Skeletal muscle tissue (tissue), 5 donors: Measurements from ENCODE around the gene LILRB5. TPM values are rescaled to one million over a fixed set of nuclear protein-coding genes. Genes with fewer than 3 reads are reported as not detected.

ENCODE experiments used
- H3K27ac ChIP-seq: one replicate; pipeline ENCODE4 v1.7.0; 2013; ENCODE audit warnings: mild to moderate bottlenecking, low read depth, low read length, inconsistent platforms
- H3K27me3 ChIP-seq, 3 donors: one replicate each; pipeline ENCODE4 v1.7.0; 2013; ENCODE audit warnings: low read length in 3 of 3; ENCODE audit not compliant: control insufficient read depth in 3 of 3, insufficient read depth in 3 of 3
- H3K36me3 ChIP-seq, 3 donors: one replicate each; pipeline ENCODE4 v1.7.0; 2013; ENCODE audit warnings: low read length in 3 of 3; ENCODE audit not compliant: control insufficient read depth in 3 of 3, insufficient read depth in 3 of 3
- H3K4me1 ChIP-seq, 3 donors: one replicate each; pipeline ENCODE4 v1.7.0; 2013; ENCODE audit warnings: low read length in 3 of 3, mild to moderate bottlenecking in 3 of 3; ENCODE audit not compliant: control insufficient read depth in 3 of 3, insufficient read depth in 3 of 3
- H3K4me3 ChIP-seq, 3 donors: one replicate each; pipeline ENCODE4 v1.7.0; 2013; ENCODE audit warnings: low read length in 3 of 3
- H3K9ac ChIP-seq, 3 donors: one replicate each; pipeline ENCODE4 v1.7.0; 2013; ENCODE audit warnings: low read length in 3 of 3, mild to moderate bottlenecking in 3 of 3, moderate library complexity in 2 of 3, low read depth in 1 of 3
- H3K9me3 ChIP-seq, 3 donors: one replicate each; pipeline ENCODE4 v1.7.0; 2013; ENCODE audit warnings: low read length in 3 of 3; ENCODE audit not compliant: control insufficient read depth in 3 of 3
- small RNA-seq: library from RNA; depleted of rRNA; stranded (forward); fragments of <200 nt; gene quantifications from one replicate; pipeline ENCODE3, GENCODE V24; 2014
- total RNA-seq: library from RNA; depleted of rRNA; stranded (reverse); fragments of >200 nt; gene quantifications from one replicate; pipeline ENCODE4 v1.2.3, GENCODE V29; 2014
- donor health status: Osteomylitis.

The LILRB5 gene
- total RNA-seq, 1 donor from 2014 or later: 2.6 TPM

DNA sequence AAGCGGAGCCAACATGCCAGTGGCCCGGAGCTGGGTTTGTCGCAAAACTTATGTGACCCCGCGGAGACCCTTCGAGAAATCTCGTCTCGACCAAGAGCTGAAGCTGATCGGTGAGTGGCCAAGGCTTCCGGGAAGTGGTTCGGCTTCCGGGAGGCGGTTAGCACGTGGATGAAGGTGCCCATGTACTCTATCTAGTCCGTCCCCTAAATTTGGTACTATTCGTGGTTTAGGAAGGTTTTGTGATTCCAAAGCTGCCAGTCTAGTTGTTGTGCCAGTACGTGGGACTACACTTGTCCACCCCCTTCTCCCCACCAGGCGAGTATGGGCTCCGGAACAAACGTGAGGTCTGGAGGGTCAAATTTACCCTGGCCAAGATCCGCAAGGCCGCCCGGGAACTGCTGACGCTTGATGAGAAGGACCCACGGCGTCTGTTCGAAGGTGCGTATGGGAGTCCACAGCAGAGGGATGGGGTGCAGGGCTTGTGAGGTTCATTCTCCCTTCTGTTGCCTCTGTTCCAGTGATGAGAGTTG lies 55.8 kb downstream of the LILRB5 start:
- H3K4me3 ChIP-seq: peak overlapping the region; percentile 90 to 98 (median 94)
- H3K36me3 ChIP-seq: peaks cover 29 to 41% (median 38%) of the 10 kb centered on the region in 3 donors
- H3K4me1 ChIP-seq: peaks cover 43 to 52% (median 45%) of the 10 kb centered on the region in 3 donors
- H3K27ac ChIP-seq: peak overlapping the region; percentile 95
- H3K9ac ChIP-seq: peak overlapping the region; percentile 96 to 98 (median 96)
- H3K27me3 ChIP-seq: no peaks in the 10 kb centered on the region
- H3K9me3 ChIP-seq: no peaks in the 10 kb centered on the region

Small RNAs within 50 kb of the gene (small RNA-seq; reads per million reads assigned to genes)
- gene AC245884.12: not detected
- gene MIR4752: not detected
- not detected for gene RNU6-1307P

Other genes starting within 250 kb of the LILRB5 start
- not detected for gene VSTM1, start 193.4 kb downstream of the LILRB5 start, total RNA-seq
- gene TARM1, start 175.9 kb downstream of the LILRB5 start, total RNA-seq: not detected
- gene OSCAR, start 156.5 kb downstream of the LILRB5 start, total RNA-seq: 0.52 TPM
- gene NDUFA3, start 154.4 kb downstream of the LILRB5 start, total RNA-seq: 7.8 TPM
- 12.0 TPM for gene TFPT, start 141.6 kb downstream of the LILRB5 start, total RNA-seq
- 34.4 TPM for gene PRPF31, start 141.5 kb downstream of the LILRB5 start, total RNA-seq
- 6.3 TPM for gene CNOT3, start 119.5 kb downstream of the LILRB5 start, total RNA-seq
- gene LENG1, start 97.6 kb downstream of the LILRB5 start, total RNA-seq: 7.8 TPM
- gene TMC4, start 84.1 kb downstream of the LILRB5 start, total RNA-seq: 1.0 TPM
- gene MBOAT7, start 67.7 kb downstream of the LILRB5 start, total RNA-seq: 8.9 TPM
- 29.7 TPM for gene TSEN34, start 66.0 kb downstream of the LILRB5 start, total RNA-seq
- 4,630 TPM for gene RPS9, start 56.4 kb downstream of the LILRB5 start, total RNA-seq
- 4.2 TPM for gene LILRB3, start 34.3 kb downstream of the LILRB5 start, total RNA-seq
- gene LILRA6, start 14.5 kb downstream of the LILRB5 start, total RNA-seq: under 0.01 TPM
- gene LILRB2, start 23.8 kb upstream of the LILRB5 start, total RNA-seq: 0.52 TPM
- gene LILRA5, start 55.9 kb upstream of the LILRB5 start, total RNA-seq: 2.6 TPM
- gene LILRA4, start 81.9 kb upstream of the LILRB5 start, total RNA-seq: under 0.01 TPM
- gene LAIR1, start 107.7 kb upstream of the LILRB5 start, total RNA-seq: 8.4 TPM
- 1.0 TPM for gene TTYH1, start 158.2 kb upstream of the LILRB5 start, total RNA-seq
- 15.1 TPM for gene LENG8, start 191.9 kb upstream of the LILRB5 start, total RNA-seq
- gene LENG9, start 206.5 kb upstream of the LILRB5 start, total RNA-seq: 4.2 TPM
- 31.8 TPM for gene CDC42EP5, start 216.0 kb upstream of the LILRB5 start, total RNA-seq
- not detected for gene LAIR2, start 245.6 kb upstream of the LILRB5 start, total RNA-seq